Right lobe of liver (tissue), 4 donors: ENCODE results near the gene KCNA2.

ENCODE experiments used
- POLR2A ChIP-seq: fragments of 450-650 bp; IDR thresholded peaks from one replicate; pipeline ENCODE4 v1.6.1; 2017; ENCODE audit warnings: antibody characterized with exemption, mild to moderate bottlenecking
- TF ChIP-seq, protein P1 (sequence below), 4 donors: fragments of 200-600 bp in 3 of 4; fragments of 450-650 bp in 1 of 4; IDR thresholded peaks; one replicate each; pipeline versions ENCODE4 v1.5.1 to v1.8.0; 2016 to 2022; ENCODE audit warnings: antibody characterized with exemption in 4 of 4, mild to moderate bottlenecking in 2 of 4
- donor health status: DM: no; HTN: no; CAD: no.
- donor health status: DM: no; HTN: no; CAD: no.
- donor health status: DM: no; HTN: yes; CAD: no.

DNA sequence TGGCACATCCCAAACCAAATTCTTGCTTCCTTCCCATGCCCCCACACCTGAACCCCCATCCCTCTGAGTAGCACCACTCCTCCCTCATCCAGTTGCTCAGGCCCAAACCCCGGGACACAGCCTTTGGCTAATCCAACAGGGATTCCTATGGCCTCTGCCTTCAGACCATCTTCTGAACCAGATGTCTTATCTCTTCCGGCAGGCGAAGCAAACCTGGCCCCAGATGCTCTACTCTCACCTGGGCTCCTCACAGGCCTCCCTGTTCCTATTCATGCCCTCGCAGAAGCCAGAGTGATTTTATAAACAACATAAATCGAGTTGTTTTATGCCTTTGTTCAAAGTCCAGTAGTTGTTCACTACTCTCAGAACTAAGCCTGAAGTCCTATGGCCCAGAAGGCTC, 12.5 kb upstream of the KCNA2 start:
- no peak for TF ChIP-seq POLR2A
- TF ChIP-seq, protein P1, sequence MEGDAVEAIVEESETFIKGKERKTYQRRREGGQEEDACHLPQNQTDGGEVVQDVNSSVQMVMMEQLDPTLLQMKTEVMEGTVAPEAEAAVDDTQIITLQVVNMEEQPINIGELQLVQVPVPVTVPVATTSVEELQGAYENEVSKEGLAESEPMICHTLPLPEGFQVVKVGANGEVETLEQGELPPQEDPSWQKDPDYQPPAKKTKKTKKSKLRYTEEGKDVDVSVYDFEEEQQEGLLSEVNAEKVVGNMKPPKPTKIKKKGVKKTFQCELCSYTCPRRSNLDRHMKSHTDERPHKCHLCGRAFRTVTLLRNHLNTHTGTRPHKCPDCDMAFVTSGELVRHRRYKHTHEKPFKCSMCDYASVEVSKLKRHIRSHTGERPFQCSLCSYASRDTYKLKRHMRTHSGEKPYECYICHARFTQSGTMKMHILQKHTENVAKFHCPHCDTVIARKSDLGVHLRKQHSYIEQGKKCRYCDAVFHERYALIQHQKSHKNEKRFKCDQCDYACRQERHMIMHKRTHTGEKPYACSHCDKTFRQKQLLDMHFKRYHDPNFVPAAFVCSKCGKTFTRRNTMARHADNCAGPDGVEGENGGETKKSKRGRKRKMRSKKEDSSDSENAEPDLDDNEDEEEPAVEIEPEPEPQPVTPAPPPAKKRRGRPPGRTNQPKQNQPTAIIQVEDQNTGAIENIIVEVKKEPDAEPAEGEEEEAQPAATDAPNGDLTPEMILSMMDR (IDR thresholded peaks at IDR 0.05): no peak
